Spleen (tissue), 7 donors: ENCODE data around the gene FIBCD1.

ENCODE experiments used
- CTCF ChIP-seq, 11 experiments: fragments of 200-600 bp in 7 of 11; fragments of 450-650 bp in 4 of 11; sonication (generic) in 4 of 11; IDR thresholded peaks in 8 of 11; conservative IDR thresholded peaks in 3 of 11; 1 replicate in 7 of 11; 2 replicates in 4 of 11; pipeline versions ENCODE4 v1.4.0 to v1.8.0; 2016 to 2021; ENCODE audit warnings: antibody characterized with exemption in 11 of 11, inconsistent platforms in 4 of 11, mild to moderate bottlenecking in 1 of 11
- POLR2A ChIP-seq, 3 donors: fragments of 450-650 bp; IDR thresholded peaks; one replicate each; pipeline ENCODE4 v1.5.1; 2017; ENCODE audit warnings: antibody characterized with exemption in 3 of 3, mild to moderate bottlenecking in 1 of 3
- donor health status: DM: no; HTN: no; CAD: no; lungs with moderate emphysema.
- donor health status: DM: no; HTN: no; CAD: no.
- donor health status: DM: no; HTN: no; CAD: no.

GRCh38 chr9:130937146-130938076, 1.6 kb downstream of the FIBCD1 start:
- TF ChIP-seq POLR2A (IDR thresholded peaks at IDR 0.05), result no peak
- TF ChIP-seq CTCF (IDR thresholded peaks at IDR 0.05 in 8 of 11, conservative IDR thresholded peaks at IDR 0.05 in 3 of 11), result no peak
